Endothelial cell of umbilical vein (primary cell): Measurements from ENCODE around the gene DIAPH2.

Source experiments
- EZH2 ChIP-seq: IDR thresholded peaks from 2 replicates; pipeline ENCODE4 v1.6.1; 2012; ENCODE audit warnings: borderline replicate concordance, low read depth, mild to moderate bottlenecking, moderate library complexity, low read length, inconsistent platforms; ENCODE audit not compliant: severe bottlenecking
- JUN ChIP-seq: IDR thresholded peaks from 2 replicates; pipeline ENCODE4 v1.6.1; 2011; ENCODE audit warnings: borderline replicate concordance, low read depth; ENCODE audit not compliant: insufficient read length, insufficient read depth
- MYC ChIP-seq: IDR thresholded peaks from one replicate; pipeline ENCODE4 v1.6.1; 2011; ENCODE audit warnings: mild to moderate bottlenecking, low read depth, low read length
- POLR2A ChIP-seq: IDR thresholded peaks from 2 replicates; pipeline ENCODE4 v1.6.1; 2012; ENCODE audit warnings: low read depth, mild to moderate bottlenecking, control low read depth, low read length
- POLR2AphosphoS5 ChIP-seq: IDR thresholded peaks from 2 replicates; pipeline ENCODE4 v1.6.1; 2012; ENCODE audit warnings: low read depth, mild to moderate bottlenecking, control low read depth, low read length, moderate library complexity; ENCODE audit not compliant: insufficient read depth
- TF ChIP-seq, protein P1 (sequence below), 2 donors: IDR thresholded peaks; 1 replicate in 1 of 2; 2 replicates in 1 of 2; pipeline ENCODE4 v1.5.1; 2011; ENCODE audit warnings: low read length in 2 of 2, mild to moderate bottlenecking in 2 of 2, moderate library complexity in 2 of 2, control low read depth in 1 of 2, inconsistent platforms in 1 of 2, low read depth in 1 of 2; ENCODE audit not compliant: insufficient read depth in 1 of 2; ENCODE audit errors: extremely low read depth in 1 of 2
- TF ChIP-seq, protein P2 (sequence below): IDR thresholded peaks from 2 replicates; pipeline ENCODE4 v1.6.1; 2011; ENCODE audit not compliant: insufficient read depth, insufficient read length

DNA sequence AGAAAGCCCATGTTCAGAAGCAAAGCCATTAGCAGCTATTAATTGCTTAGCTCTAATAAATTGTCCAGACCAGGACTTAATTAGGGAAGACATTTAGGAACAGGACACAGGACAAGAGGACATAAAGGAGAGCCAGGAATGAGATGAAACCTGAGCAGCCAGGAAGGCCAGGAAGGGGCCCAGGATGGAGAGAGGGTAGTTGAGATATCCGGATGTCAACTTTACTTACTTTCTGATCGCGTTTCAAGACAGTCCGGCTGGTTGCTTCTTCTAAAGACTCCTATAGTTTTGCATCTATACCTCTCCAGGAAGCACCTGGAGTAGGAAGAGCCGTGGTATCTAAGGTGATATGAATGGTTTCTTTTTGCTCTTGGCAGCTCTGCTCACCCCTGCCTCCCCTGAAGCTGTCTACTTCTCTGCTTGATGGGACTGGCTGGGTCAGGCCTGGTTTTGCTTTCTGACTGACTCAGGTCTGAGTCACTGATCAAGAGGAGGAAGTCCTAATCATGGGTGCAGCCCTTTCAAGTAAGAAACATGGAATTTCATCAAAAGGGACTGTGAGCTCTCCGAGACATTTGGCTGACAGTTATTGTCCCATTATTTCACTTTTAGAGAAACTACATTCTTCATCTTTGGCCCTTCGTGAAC lies 932.4 kb downstream of the DIAPH2 start:
- TF ChIP-seq, protein P1, sequence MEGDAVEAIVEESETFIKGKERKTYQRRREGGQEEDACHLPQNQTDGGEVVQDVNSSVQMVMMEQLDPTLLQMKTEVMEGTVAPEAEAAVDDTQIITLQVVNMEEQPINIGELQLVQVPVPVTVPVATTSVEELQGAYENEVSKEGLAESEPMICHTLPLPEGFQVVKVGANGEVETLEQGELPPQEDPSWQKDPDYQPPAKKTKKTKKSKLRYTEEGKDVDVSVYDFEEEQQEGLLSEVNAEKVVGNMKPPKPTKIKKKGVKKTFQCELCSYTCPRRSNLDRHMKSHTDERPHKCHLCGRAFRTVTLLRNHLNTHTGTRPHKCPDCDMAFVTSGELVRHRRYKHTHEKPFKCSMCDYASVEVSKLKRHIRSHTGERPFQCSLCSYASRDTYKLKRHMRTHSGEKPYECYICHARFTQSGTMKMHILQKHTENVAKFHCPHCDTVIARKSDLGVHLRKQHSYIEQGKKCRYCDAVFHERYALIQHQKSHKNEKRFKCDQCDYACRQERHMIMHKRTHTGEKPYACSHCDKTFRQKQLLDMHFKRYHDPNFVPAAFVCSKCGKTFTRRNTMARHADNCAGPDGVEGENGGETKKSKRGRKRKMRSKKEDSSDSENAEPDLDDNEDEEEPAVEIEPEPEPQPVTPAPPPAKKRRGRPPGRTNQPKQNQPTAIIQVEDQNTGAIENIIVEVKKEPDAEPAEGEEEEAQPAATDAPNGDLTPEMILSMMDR (IDR thresholded peaks at IDR 0.05; ENCODE audit: extremely low read depth in 1 of 2, insufficient read depth in 1 of 2, low read depth in 1 of 2, low read length in 2 of 2) = no peak
- TF ChIP-seq MYC (no peak), EZH2 (no peak), POLR2A (no peak), POLR2AphosphoS5 (peak; percentile 27), JUN (peak; percentile 44)
- TF ChIP-seq, protein P2, sequence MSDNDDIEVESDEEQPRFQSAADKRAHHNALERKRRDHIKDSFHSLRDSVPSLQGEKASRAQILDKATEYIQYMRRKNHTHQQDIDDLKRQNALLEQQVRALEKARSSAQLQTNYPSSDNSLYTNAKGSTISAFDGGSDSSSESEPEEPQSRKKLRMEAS = no peak
